Activated CD4-positive, CD25-positive, alpha-beta regulatory T cell treated with anti-CD3 and anti-CD28 coated beads, Interleukin-2, amount 50 U/mL, for 72 hours (primary cell): ENCODE results near the gene RELN.

Source experiments
- DNase-seq: peaks from one replicate; pipeline ENCODE4 v3.0.0; 2021

Gene RELN

DNA sequence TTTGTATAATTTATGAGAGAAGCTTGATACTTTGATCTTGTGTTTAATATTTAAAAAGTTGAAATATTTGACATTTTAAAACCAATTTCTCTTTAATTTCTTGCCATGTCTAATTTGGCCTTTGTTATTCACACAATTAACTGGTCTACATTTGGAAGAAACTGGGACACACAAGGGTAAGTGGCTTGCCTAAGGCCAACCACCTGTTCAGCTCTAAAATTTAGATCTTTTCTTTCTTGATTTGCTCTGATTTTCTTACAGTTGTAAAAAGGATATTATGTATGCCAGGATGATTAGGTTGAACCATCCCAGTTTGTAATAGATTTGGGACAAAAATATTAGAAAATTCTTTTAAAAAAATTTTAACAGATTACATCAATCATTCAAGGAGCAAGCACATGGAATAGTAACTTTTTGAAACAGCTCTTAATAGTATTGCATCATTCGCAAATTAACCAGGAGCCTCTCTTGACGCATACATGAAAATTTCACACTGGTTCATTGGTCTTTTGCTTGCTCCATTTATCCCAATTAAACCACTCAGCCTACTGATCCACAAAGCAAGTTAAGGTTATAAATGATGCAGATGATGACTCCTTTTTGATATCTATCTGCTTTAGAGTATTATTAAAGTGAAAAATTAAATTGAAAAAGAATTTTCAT lies 321.0 kb downstream of the RELN start:
- no peak for DNase-seq

GRCh38 chr7:103666326-103666725 lies 323.1 kb downstream of the RELN start:
- no peak for DNase-seq

GRCh38 chr7:103664577-103664976 lies 324.9 kb downstream of the RELN start:
- DNase-seq, result no peak

GRCh38 chr7:103660455-103661371 lies 328.7 kb downstream of the RELN start:
- no peak for DNase-seq

- DNase-seq, result no peak
These were observed 331.1 kb downstream of the RELN start for GRCh38 chr7:103658055-103659005.

DNA sequence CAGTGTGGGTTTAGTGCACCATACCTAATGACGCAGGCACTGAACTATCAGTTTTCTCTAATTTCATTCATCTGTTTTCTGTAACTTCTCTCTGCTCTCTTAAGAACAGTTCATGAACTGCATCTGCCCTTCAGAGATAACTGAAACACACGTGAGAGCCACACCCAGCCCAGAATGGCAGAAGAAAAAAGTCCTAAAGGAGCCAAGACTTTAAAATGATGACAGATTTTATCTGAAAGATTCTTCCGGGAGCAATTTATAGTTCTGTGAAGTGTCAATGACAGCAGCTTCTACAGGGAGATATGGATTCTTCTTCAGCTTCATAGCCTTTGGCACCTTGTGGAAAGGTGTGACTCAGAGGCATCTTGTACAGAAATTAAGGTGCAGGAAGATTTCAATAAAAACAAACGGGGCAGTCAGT lies 332.0 kb downstream of the RELN start:
- DNase-seq, result no peak

GRCh38 chr7:103656221-103656620 lies 333.2 kb downstream of the RELN start:
- DNase-seq, result no peak

GRCh38 chr7:103651593-103652377 lies 337.7 kb downstream of the RELN start:
- DNase-seq, result no peak

DNA sequence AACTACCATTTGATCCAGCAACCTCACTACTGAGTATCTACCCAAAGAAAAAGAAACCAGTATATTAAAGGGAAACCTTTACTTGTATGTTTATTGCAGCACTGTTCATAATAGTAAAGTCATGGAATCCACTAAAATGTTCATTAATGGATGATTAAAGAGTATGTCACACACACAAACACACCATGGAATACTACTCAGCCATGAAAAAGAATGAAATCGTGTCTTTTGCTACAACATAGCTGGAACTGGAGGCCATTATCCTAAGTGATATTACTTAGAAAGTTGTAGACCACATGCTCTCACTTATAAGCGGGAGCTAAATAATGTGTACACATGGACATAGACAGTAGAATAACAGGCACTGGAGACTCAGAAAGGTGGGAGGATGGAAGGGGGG lies 340.4 kb downstream of the RELN start:
- no peak for DNase-seq

GRCh38 chr7:103648135-103648534 lies 341.3 kb downstream of the RELN start:
- no peak for DNase-seq

DNA sequence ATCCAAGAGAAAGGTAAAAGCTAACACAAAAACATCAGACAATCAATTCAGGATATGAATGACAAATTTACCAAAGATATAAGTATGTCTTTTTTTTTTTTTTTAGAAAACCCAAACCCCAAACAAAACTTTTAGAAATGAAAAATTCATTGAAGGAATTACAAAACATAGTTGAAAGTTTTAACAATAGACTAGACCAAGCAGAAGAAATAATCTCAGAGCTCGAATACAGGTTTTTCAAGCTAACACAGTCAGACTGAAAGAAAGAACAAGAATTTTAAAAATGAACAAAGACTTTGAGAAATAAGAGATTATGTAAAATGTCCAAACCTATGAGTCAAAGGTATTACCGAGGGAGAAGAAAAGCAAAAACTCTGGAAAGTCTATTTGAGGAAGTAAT lies 345.1 kb downstream of the RELN start:
- no peak for DNase-seq

DNA sequence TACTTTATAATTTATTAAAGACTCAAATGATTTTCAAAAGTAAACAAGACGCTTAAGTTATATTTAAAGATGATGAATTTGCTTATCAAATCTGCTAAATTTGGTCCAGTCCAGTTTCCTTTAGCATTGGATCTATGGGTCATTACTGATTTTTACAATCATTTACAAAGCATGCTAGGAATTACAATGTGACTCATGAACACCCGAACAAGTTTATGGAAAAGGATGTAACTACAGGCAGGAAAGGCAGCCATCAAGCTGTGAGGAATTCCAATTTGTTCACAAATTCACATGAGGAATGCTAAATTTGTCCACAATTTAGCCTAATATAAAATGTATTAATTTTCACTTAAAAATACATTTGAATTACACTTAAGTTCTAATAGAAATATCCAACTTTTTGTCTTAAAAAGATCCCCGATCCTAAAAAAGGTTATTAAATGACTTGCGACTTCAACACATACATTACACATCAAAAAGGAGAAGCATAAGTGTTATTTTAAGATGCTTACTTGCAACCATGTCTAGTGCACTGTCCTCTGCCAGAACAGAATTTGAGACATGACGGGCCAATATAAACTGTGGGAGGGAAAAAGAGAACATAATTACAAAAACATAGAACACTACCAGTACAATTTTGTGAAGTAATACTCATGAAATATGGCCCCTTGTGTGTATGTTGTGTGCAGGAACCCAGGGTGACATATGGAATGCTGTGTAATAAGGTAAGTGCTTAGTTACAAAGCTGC lies 349.3 kb downstream of the RELN start:
- DNase-seq, result no peak

DNA sequence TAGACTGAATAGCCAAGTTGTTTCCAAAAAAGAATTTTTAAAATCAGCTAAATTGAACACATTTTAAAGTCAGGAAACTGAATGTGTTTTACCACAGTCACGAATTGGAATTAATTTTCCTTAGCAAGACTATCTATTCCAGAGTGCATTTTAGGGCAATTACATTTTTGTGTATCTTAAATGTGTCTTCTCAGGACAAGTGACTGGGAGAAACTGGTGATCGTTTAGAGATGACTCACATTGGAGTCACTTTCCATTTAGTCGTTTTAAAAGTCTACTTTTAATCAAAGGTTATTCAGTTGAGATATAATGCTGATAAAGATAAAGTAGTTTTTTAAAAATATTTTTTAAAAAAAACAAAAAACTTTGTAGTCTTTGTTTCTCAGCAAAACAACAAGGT lies 351.7 kb downstream of the RELN start:
- DNase-seq, result no peak

GRCh38 chr7:103637094-103637493 lies 352.4 kb downstream of the RELN start:
- DNase-seq, result no peak

GRCh38 chr7:103636153-103636552 lies 353.3 kb downstream of the RELN start:
- DNase-seq, result no peak

GRCh38 chr7:103632972-103633371 lies 356.5 kb downstream of the RELN start:
- DNase-seq, result no peak

GRCh38 chr7:103632005-103632639 lies 357.3 kb downstream of the RELN start:
- DNase-seq, result no peak

- no peak for DNase-seq
These were observed 359.1 kb downstream of the RELN start for GRCh38 chr7:103630318-103630717.

GRCh38 chr7:103628742-103629141 lies 360.7 kb downstream of the RELN start:
- DNase-seq, result no peak

GRCh38 chr7:103626776-103627175 lies 362.7 kb downstream of the RELN start:
- no peak for DNase-seq

GRCh38 chr7:103622274-103622673 lies 367.2 kb downstream of the RELN start:
- no peak for DNase-seq
